Epidermal melanocyte (primary cell): Measurements from ENCODE around the gene GCC1.

ENCODE experiments used
- DNase-seq: peaks from one replicate; pipeline ENCODE4 v3.0.0; 2011; ENCODE audit warnings: low spot score; ENCODE audit not compliant: insufficient read length

Gene GCC1

GRCh38 chr7:127536741-127537140 lies 48.7 kb downstream of the GCC1 start:
- DNase-seq, result no peak

- DNase-seq, result no peak
Observed at GRCh38 chr7:127536394-127536691, 49.1 kb downstream of the GCC1 start.

DNA sequence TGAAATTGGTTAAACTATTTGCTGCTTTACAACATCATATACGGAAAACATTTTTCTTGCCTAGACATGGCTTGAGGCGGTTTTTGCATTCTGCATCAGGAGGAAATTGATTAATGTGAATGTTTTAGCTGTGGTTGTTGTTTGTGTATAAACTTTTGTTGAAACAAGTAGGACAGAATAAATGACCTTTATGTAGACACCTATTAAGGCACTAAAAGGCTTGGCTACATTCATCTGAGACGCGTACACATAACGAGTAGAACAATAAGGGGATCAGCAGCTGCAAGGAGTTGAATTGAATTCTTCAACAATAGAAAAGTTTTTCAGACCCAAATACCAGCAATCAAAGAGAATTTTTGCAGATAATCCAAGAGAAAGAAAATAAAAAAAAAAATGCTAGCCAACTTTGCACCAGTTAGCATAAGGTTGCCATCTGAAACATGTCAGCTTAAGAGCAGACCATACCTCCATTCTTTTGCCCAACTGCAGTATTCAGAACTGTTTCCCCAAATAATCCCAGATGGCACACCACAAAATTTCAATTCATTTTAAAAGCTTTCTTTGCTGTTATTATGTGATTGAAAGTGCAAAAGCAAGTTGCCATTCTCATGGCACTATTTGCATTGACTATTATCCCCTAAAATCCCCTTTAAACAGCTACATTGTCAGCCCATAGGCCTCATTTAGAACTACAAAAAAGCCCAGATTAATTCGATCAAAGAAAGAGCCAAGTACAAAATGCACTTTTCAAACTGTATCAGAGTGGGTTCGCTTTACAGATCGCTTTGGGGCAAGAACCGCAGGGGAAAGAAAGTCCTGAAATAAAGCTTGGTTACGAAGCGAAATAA lies 49.6 kb downstream of the GCC1 start:
- no peak for DNase-seq

DNA sequence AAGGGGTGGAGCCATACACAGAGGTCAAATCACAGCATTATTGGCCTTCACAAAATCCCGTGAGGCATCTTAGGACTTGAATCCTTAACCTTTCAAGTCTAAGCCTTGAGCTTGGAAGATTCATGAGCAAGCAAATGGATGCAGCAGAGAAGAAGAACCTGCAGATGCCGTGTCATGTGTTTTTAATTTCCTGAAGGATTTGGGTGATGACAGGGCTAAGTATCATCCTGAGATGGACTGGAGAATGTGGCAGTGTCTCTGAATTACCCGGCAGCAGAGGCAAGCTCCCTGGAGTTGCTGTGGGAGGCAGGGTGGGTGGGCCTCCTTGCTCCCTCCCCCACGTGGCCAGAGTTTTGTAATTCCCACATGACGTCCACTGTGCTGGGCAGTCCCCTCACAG lies 50.8 kb downstream of the GCC1 start:
- no peak for DNase-seq

DNA sequence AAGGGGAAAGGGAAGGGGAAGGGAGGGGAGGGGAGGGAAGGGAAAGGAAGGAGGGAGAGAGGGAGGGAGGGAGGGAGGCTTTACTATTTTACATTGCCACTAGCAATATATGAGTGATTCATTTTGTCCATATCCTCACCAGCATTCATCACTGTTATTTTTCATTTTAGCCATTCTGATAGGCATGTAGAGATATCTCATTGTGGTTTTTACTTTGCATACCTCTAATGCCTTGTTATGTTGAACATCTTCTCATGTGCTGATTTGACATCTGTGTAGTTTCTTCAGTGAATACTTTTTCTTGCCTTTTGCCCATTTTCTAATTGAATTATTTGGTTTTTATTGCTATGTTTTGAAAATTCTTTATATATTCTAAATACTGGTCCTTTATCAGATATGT lies 52.7 kb downstream of the GCC1 start:
- no peak for DNase-seq

DNA sequence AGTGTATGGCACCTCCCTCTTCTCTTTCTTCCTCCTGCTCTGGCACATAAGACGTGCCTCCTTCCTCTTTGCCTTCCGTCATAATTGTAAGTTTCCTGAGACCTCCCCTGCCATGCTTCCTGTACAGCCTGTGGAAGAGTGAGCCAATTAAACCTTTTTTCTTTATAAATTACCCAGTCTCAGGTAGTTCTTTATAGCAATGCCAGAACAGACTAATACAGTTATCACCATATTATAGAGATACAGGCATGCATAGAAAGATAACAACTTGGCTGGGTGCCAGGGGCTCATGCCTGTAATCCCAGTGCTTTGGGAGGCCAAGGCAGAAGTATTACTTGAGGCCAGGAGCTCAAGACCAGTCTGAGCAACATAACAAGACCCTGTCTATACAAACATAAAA lies 53.2 kb downstream of the GCC1 start:
- no peak for DNase-seq
